Suprapubic skin (tissue), 3 donors: ENCODE data around the gene FRMD3.

Source experiments
- EP300 ChIP-seq: sonication (generic); formaldehyde crosslinking; IDR thresholded peaks from one replicate; pipeline ENCODE4 v1.6.1; 2017; ENCODE audit warnings: antibody characterized with exemption
- POLR2A ChIP-seq, 2 donors: fragments of 450-650 bp; IDR thresholded peaks; one replicate each; pipeline ENCODE4 v1.6.1; 2017; ENCODE audit warnings: antibody characterized with exemption in 2 of 2, mild to moderate bottlenecking in 2 of 2, moderate library complexity in 2 of 2
- TF ChIP-seq, protein P1 (sequence below), 2 donors: fragments of 200-600 bp in 1 of 2; fragments of 450-650 bp in 1 of 2; sonication (generic) in 1 of 2; IDR thresholded peaks; one replicate each; pipeline ENCODE4 v1.5.1; 2016 to 2019; ENCODE audit warnings: antibody characterized with exemption in 2 of 2, mild to moderate bottlenecking in 1 of 2, moderate library complexity in 1 of 2

DNA sequence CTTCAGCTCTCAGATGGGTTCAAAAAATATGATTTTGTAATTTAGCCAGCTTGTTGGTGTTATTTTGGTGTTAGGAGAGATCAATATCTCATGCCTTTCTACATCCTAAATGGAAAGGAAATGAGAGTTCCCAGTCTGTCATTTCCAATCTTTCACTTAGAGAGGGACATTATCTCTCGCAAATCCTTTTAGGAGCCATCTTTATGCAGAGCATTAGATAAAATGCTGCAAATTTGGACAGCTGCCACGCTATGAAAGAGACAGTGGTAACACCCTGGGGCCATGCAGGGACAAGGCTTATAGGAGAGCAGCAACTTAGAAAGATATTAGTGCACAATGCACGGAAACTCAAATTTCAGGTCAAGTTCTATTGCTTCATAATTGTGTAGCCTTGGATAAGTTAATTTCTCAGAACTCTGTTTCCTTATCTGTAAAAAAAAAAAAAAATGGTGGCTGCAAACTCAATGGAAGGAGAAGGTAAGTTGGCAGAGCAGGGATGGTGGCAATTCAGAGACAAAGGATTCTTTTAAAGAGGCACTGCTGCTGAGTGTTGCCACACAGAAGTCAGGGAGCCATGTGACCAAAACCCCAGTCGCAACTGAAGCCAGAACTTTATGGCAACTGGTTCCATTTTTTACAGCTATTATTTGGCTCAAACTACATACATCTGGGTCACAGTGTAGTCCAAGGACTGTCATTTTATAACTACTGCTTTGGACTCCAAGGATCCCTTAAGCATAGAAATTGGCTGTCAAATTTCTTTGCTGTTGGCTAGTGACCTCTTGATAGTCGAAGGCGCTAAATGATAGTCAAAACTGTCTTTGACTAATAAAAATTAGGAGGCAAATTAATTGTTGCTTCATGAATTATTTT, 210.2 kb downstream of the FRMD3 start:
- TF ChIP-seq, protein P1, sequence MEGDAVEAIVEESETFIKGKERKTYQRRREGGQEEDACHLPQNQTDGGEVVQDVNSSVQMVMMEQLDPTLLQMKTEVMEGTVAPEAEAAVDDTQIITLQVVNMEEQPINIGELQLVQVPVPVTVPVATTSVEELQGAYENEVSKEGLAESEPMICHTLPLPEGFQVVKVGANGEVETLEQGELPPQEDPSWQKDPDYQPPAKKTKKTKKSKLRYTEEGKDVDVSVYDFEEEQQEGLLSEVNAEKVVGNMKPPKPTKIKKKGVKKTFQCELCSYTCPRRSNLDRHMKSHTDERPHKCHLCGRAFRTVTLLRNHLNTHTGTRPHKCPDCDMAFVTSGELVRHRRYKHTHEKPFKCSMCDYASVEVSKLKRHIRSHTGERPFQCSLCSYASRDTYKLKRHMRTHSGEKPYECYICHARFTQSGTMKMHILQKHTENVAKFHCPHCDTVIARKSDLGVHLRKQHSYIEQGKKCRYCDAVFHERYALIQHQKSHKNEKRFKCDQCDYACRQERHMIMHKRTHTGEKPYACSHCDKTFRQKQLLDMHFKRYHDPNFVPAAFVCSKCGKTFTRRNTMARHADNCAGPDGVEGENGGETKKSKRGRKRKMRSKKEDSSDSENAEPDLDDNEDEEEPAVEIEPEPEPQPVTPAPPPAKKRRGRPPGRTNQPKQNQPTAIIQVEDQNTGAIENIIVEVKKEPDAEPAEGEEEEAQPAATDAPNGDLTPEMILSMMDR (IDR thresholded peaks at IDR 0.05), result no peak
- TF ChIP-seq EP300 (no peak), POLR2A (IDR thresholded peaks at IDR 0.05) (no peak)
